ENCODE measurements around the gene DHRS1.

DHRS1 gene

GRCh38 chr14:24277606-24278321 is 21.8 kb downstream of the DHRS1 start:
- ATAC-seq (replicated peaks) (peak; percentile 9 to 13), DNase-seq (peak; percentile 21)
- Mint-ChIP-seq H3K4me1 (peaks cover 70 to 93% of the 10 kb centered on the region in 2 donors), H3K9me3 (peaks cover 7 to 8% of the 10 kb centered on the region in 2 donors), H3K36me3 (peaks cover 8 to 15% of the 10 kb centered on the region in 2 donors), H3K4me3 (peak overlapping the region; percentile 18 to 22), H3K27ac (peak overlapping the region; percentile 81), H3K27me3 (no peaks in the 10 kb centered on the region)

- Mint-ChIP-seq H3K36me3 (peaks cover 8 to 18% of the 10 kb centered on the region in 2 donors), H3K9me3 (peaks cover 7 to 8% of the 10 kb centered on the region in 2 donors), H3K27ac (peak overlapping the region; percentile 81), H3K27me3 (no peaks in the 10 kb centered on the region), H3K4me3 (peak overlapping the region; percentile 2 to 39), H3K4me1 (peaks cover 73 to 93% of the 10 kb centered on the region in 2 donors)
- ATAC-seq (replicated peaks), result no peak
- no peak for DNase-seq
Measured at GRCh38 chr14:24277071-24277470, 22.5 kb downstream of the DHRS1 start.

GRCh38 chr14:24274101-24274543 is 25.5 kb downstream of the DHRS1 start:
- DNase-seq, result peak; percentile 66
- Mint-ChIP-seq H3K9me3 (peaks cover 7 to 8% of the 10 kb centered on the region in 2 donors), H3K27me3 (no peaks in the 10 kb centered on the region), H3K27ac (peak overlapping the region; percentile 77), H3K36me3 (peaks cover 13 to 22% of the 10 kb centered on the region in 2 donors), H3K4me3 (peak overlapping the region; percentile 22 to 25), H3K4me1 (peaks cover 55 to 77% of the 10 kb centered on the region in 2 donors)
- peak; percentile 67 to 72 for ATAC-seq (replicated peaks)

GRCh38 chr14:24273422-24273998 is 26.1 kb downstream of the DHRS1 start:
- Mint-ChIP-seq H3K4me1 (peaks cover 51 to 71% of the 10 kb centered on the region in 2 donors), H3K27ac (peak overlapping the region; percentile 77), H3K27me3 (no peaks in the 10 kb centered on the region), H3K4me3 (no peak overlapping the region), H3K9me3 (peaks cover 5% of the 10 kb centered on the region in 2 donors), H3K36me3 (peaks cover 13 to 24% of the 10 kb centered on the region in 2 donors)
- ATAC-seq (replicated peaks) (no peak), DNase-seq (no peak)

- Mint-ChIP-seq H3K36me3 (peaks cover 11 to 23% of the 10 kb centered on the region in 2 donors), H3K27ac (peak overlapping the region; percentile 92), H3K4me3 (peak overlapping the region; percentile 26 to 27), H3K4me1 (peaks cover 40 to 60% of the 10 kb centered on the region in 2 donors), H3K27me3 (no peaks in the 10 kb centered on the region), H3K9me3 (no peaks in the 10 kb centered on the region)
- ATAC-seq (replicated peaks), result no peak
- DNase-seq, result no peak
Measured at GRCh38 chr14:24272467-24272866, 27.1 kb downstream of the DHRS1 start.

GRCh38 chr14:24271834-24272263 is 27.7 kb downstream of the DHRS1 start:
- Mint-ChIP-seq H3K4me1 (peaks cover 38 to 54% of the 10 kb centered on the region in 2 donors), H3K4me3 (peak overlapping the region; percentile 93 to 95), H3K27me3 (no peaks in the 10 kb centered on the region), H3K9me3 (no peaks in the 10 kb centered on the region), H3K27ac (peak overlapping the region; percentile 92), H3K36me3 (peaks cover 17 to 25% of the 10 kb centered on the region in 2 donors)
- DNase-seq (no peak), ATAC-seq (replicated peaks) (no peak)

GRCh38 chr14:24271134-24271833 is 28.3 kb downstream of the DHRS1 start, which contains the start of gene RABGGTA:
RABGGTA (minus strand) TSS chr14:24271597; CDS start chr14:24271115, 482 bp downstream.
- no peaks in the 10 kb centered on the region for H3K9me3 Mint-ChIP-seq
- H3K4me1 Mint-ChIP-seq, result peaks cover 35 to 49% of the 10 kb centered on the region in 2 donors
- H3K27ac Mint-ChIP-seq, result peak within 1 kb of the TSS; percentile 92
- ATAC-seq (replicated peaks) (peak; percentile 85 to 89), DNase-seq (peak; percentile 89)
- no peaks in the 10 kb centered on the region for H3K27me3 Mint-ChIP-seq
- peak within 1 kb of the TSS; percentile 93 to 95 for H3K4me3 Mint-ChIP-seq
- peaks cover 23 to 29% of the 10 kb centered on the region in 2 donors for H3K36me3 Mint-ChIP-seq

- peak overlapping the region; percentile 93 to 95 for H3K4me3 Mint-ChIP-seq
- H3K27me3 Mint-ChIP-seq, result no peaks in the 10 kb centered on the region
- ATAC-seq (replicated peaks) (no peak), DNase-seq (no peak)
- peak overlapping the region; percentile 92 for H3K27ac Mint-ChIP-seq
- no peaks in the 10 kb centered on the region for H3K9me3 Mint-ChIP-seq
- peaks cover 25 to 31% of the 10 kb centered on the region in 2 donors for H3K36me3 Mint-ChIP-seq
- H3K4me1 Mint-ChIP-seq, result peaks cover 34 to 48% of the 10 kb centered on the region in 2 donors
Measured at GRCh38 chr14:24270537-24271133, 28.9 kb downstream of the DHRS1 start.

GRCh38 chr14:24269910-24270536 is 29.6 kb downstream of the DHRS1 start:
- peaks cover 30 to 42% of the 10 kb centered on the region in 2 donors for H3K4me1 Mint-ChIP-seq
- peak overlapping the region; percentile 79 for H3K27ac Mint-ChIP-seq
- H3K4me3 Mint-ChIP-seq, result peak overlapping the region in 1 of 2 donors; percentile 17
- H3K9me3 Mint-ChIP-seq, result no peaks in the 10 kb centered on the region
- H3K36me3 Mint-ChIP-seq, result peaks cover 26 to 31% of the 10 kb centered on the region in 2 donors
- ATAC-seq (replicated peaks), result no peak
- no peak for DNase-seq
- H3K27me3 Mint-ChIP-seq, result no peaks in the 10 kb centered on the region

GRCh38 chr14:24269368-24269767 is 30.2 kb downstream of the DHRS1 start:
- no peaks in the 10 kb centered on the region for H3K9me3 Mint-ChIP-seq
- no peak overlapping the region for H3K4me3 Mint-ChIP-seq
- H3K27me3 Mint-ChIP-seq, result no peaks in the 10 kb centered on the region
- DNase-seq, result no peak
- H3K27ac Mint-ChIP-seq, result no peak overlapping the region
- H3K36me3 Mint-ChIP-seq, result peaks cover 27 to 31% of the 10 kb centered on the region in 2 donors
- ATAC-seq (replicated peaks), result no peak
- peaks cover 29 to 37% of the 10 kb centered on the region in 2 donors for H3K4me1 Mint-ChIP-seq

GRCh38 chr14:24268225-24268624 is 31.4 kb downstream of the DHRS1 start:
- peaks cover 31 to 35% of the 10 kb centered on the region in 2 donors for H3K36me3 Mint-ChIP-seq
- H3K27me3 Mint-ChIP-seq, result no peaks in the 10 kb centered on the region

GRCh38 chr14:24267516-24267915 is 32.1 kb downstream of the DHRS1 start:
- no peak for DNase-seq
- Mint-ChIP-seq H3K4me3 (no peak overlapping the region), H3K9me3 (no peaks in the 10 kb centered on the region), H3K36me3 (peaks cover 35 to 38% of the 10 kb centered on the region in 2 donors), H3K27ac (no peak overlapping the region), H3K27me3 (no peaks in the 10 kb centered on the region), H3K4me1 (peaks cover 16 to 18% of the 10 kb centered on the region in 2 donors)
- no peak for ATAC-seq (replicated peaks)

More at GRCh38 chr14:24268225-24268624, 31.4 kb downstream of the DHRS1 start:
- Mint-ChIP-seq H3K27ac (no peak overlapping the region), H3K4me1 (peaks cover 21 to 25% of the 10 kb centered on the region in 2 donors), H3K9me3 (no peaks in the 10 kb centered on the region), H3K4me3 (no peak overlapping the region)
- DNase-seq, result no peak
- no peak for ATAC-seq (replicated peaks)

GRCh38 chr14:24266344-24267244 is 33.0 kb downstream of the DHRS1 start:
- Mint-ChIP-seq H3K4me1 (peaks cover 9% of the 10 kb centered on the region in 2 donors), H3K4me3 (no peak overlapping the region), H3K27me3 (no peaks in the 10 kb centered on the region), H3K27ac (no peak overlapping the region), H3K9me3 (no peaks in the 10 kb centered on the region), H3K36me3 (peaks cover 37 to 43% of the 10 kb centered on the region in 2 donors)
- ATAC-seq (replicated peaks), result no peak
- DNase-seq, result no peak
